ENCODE measurements around the gene ATF4. TPM values are rescaled to one million over a fixed set of nuclear protein-coding genes. Genes with fewer than 3 reads are reported as not detected.

The ATF4 gene
- total and polyA plus RNA-seq, 12 donors, result 207 to 1,513 (median 346) TPM

- Histone ChIP-seq H3K4me3 (no peak overlapping the region), H3K4me1 (replicated peaks in 1 of 2) (peaks cover 8 to 11% of the 10 kb centered on the region in 2 donors), H3K36me3 (replicated peaks in 1 of 2) (no peaks in the 10 kb centered on the region), H3K27ac (no peak overlapping the region), H3K27me3 (no peaks in the 10 kb centered on the region), H3K9me3 (replicated peaks in 1 of 3) (no peaks in the 10 kb centered on the region)
- intact Hi-C loops (cut with DNase I), result no loop called here
- DNase-seq, result no peak
- TF ChIP-seq POLR2A (IDR thresholded peaks at IDR 0.05) (no peak), CTCF (IDR thresholded peaks at IDR 0.05) (no peak)
- 65 to 90% (median 83%) methylated on average over 1 of the region's 1 CpG for WGBS, 4 donors
Observed at GRCh38 chr22:39571538-39571937, 51.2 kb downstream of the ATF4 start.

Other genes with a start within 250 kb of the ATF4 start
- 1,000 to 10,000 TPM; 1,374 to 2,518 (median 1,917) TPM for gene RPL3, start 200.9 kb upstream of the ATF4 start, total RNA-seq
- gene RPL3, start 200.9 kb upstream of the ATF4 start, polyA plus RNA-seq, result 1,000 to 10,000 TPM; 1,433 to 2,713 (median 2,271) TPM
- gene SYNGR1, start 170.6 kb upstream of the ATF4 start, total RNA-seq, result 10 to 100 TPM in 8 of 9 donors, 1 to 10 TPM in 1; 9.3 to 80.0 (median 31.7) TPM
- gene SYNGR1, start 170.6 kb upstream of the ATF4 start, polyA plus RNA-seq, result 10 to 100 TPM in 2 of 3 donors, 1 to 10 TPM in 1; 8.5 to 26.4 (median 18.6) TPM
- 10 to 100 TPM; 16.2 to 38.0 (median 23.5) TPM for gene TAB1, start 120.8 kb upstream of the ATF4 start, total RNA-seq
- gene TAB1, start 120.8 kb upstream of the ATF4 start, polyA plus RNA-seq, result 10 to 100 TPM in 2 of 3 donors, 1 to 10 TPM in 1; 9.3 to 31.4 (median 20.6) TPM
- 1 to 10 TPM; 1.0 to 6.9 (median 2.3) TPM for gene MGAT3, start 63.5 kb upstream of the ATF4 start, total RNA-seq
- 1 to 10 TPM in 2 of 3 donors, under 1 TPM in 1; 0.42 to 1.4 (median 1.2) TPM for gene MGAT3, start 63.5 kb upstream of the ATF4 start, polyA plus RNA-seq
- gene MIEF1, start 18.3 kb upstream of the ATF4 start, total RNA-seq, result 10 to 100 TPM; 21.0 to 44.2 (median 26.8) TPM
- 10 to 100 TPM in 1 of 3 donors, 1 to 10 TPM in 2; 5.1 to 27.0 (median 6.9) TPM for gene MIEF1, start 18.3 kb upstream of the ATF4 start, polyA plus RNA-seq
- 100 to 1,000 TPM in 5 of 9 donors, 10 to 100 TPM in 4; 80.4 to 250 (median 139) TPM for gene RPS19BP1, start 12.2 kb downstream of the ATF4 start, total RNA-seq
- 100 to 1,000 TPM in 2 of 3 donors, 10 to 100 TPM in 1; 39.5 to 217 (median 174) TPM for gene RPS19BP1, start 12.2 kb downstream of the ATF4 start, polyA plus RNA-seq
- gene CACNA1I, start 50.2 kb downstream of the ATF4 start, total RNA-seq, result 10 to 100 TPM in 2 of 9 donors, 1 to 10 TPM in 6, under 1 TPM in 1; 0.06 to 11.8 (median 2.6) TPM
- gene CACNA1I, start 50.2 kb downstream of the ATF4 start, polyA plus RNA-seq, result 10 to 100 TPM in 1 of 3 donors, 1 to 10 TPM in 1, under 1 TPM in 1; 0.46 to 20.1 (median 7.4) TPM